HepG2 (cell line): ENCODE results near the gene ZNF425. TPM values are rescaled to one million over a fixed set of nuclear protein-coding genes. Genes with fewer than 3 reads are reported as not detected.

ENCODE experiments used
- ATAC-seq: fragments of 200-7000 bp; cut with Tn5 transposase; 3 replicates; pipeline ENCODE4 v1.9.1; 2020; ENCODE audit warnings: mild to moderate bottlenecking, moderate library complexity
- BruUV-seq: library from RNA; stranded (reverse); fragments of 400-500 nt; replicated peaks from 2 replicates; lab custom pipeline; 2021; lab: Mats Ljungman, UMichigan
- CTCF ChIA-PET: fragments of 300-600 bp; formaldehyde crosslinking; extraction: SDS; loops from one replicate; lab custom pipeline; 2021; ENCODE audit warnings: low total read pairs, inconsistent platforms, low intra/inter-chr PET ratio; lab: Yijun Ruan, JAX
- POLR2A ChIA-PET: fragments of 350-600 bp; sonication (Branson Sonifier 250); formaldehyde crosslinking; loops from one replicate; lab custom pipeline; 2020; ENCODE audit warnings: antibody characterized with exemption, inconsistent platforms; lab: Yijun Ruan, JAX
- DNase-seq: peaks from one replicate; pipeline ENCODE4 v3.0.0-alpha.2; 2015; ENCODE audit warnings: low spot score
- FAIRE-seq: peaks from 3 replicates; lab custom pipeline; 2011; peaks lifted over from hg19 to GRCh38; lab: Jason Lieb, UNC
- H2AFZ ChIP-seq: one replicate; pipeline ENCODE4 v1.6.1; 2011; ENCODE audit warnings: low read length, inconsistent platforms
- H3K27ac ChIP-seq: fragments of 300-600 bp; 3 replicates; pipeline ENCODE4 v1.8.0; 2011; ENCODE audit warnings: mixed run types, mild to moderate bottlenecking, mixed read lengths, low read length, inconsistent platforms; ENCODE audit not compliant: insufficient read depth; ENCODE audit errors: extremely low read length
- H3K27me3 ChIP-seq, 2 experiments: fragments of 200-600 bp in 1 of 2; 2 replicates in 1 of 2; 3 replicates in 1 of 2; pipeline versions ENCODE4 v1.6.0 to v1.8.0; 2011; ENCODE audit warnings: low read length in 2 of 2, mild to moderate bottlenecking in 2 of 2, moderate library complexity in 2 of 2, inconsistent platforms in 1 of 2; ENCODE audit not compliant: insufficient read depth in 2 of 2, control insufficient read depth in 1 of 2
- H3K36me3 ChIP-seq, 2 experiments: fragments of 200-600 bp in 1 of 2; replicated peaks in 1 of 2; 2 replicates in 1 of 2; 3 replicates in 1 of 2; pipeline versions ENCODE4 v1.5.1 to v1.8.0; 2011; ENCODE audit warnings: low read length in 2 of 2, inconsistent platforms in 1 of 2; ENCODE audit not compliant: insufficient read depth in 2 of 2, control insufficient read depth in 1 of 2
- H3K4me1 ChIP-seq: 2 replicates; pipeline ENCODE4 v1.5.1; 2012; ENCODE audit warnings: low read length, inconsistent platforms; ENCODE audit not compliant: insufficient read depth
- H3K4me2 ChIP-seq: 2 replicates; pipeline ENCODE4 v1.6.0; 2011; ENCODE audit warnings: low read depth, low read length, inconsistent platforms
- H3K4me3 ChIP-seq, 3 experiments: fragments of 200-600 bp in 1 of 3; sonication (generic), shearing (Covaris generic) in 1 of 3; replicated peaks in 1 of 3; 2 replicates each; pipeline ENCODE4 v1.5.1; 2011 to 2016; ENCODE audit warnings: low read length in 3 of 3, inconsistent platforms in 2 of 3, low read depth in 2 of 3, mild to moderate bottlenecking in 2 of 3, control low read depth in 1 of 3, mixed read lengths in 1 of 3; ENCODE audit not compliant: insufficient read depth in 1 of 3
- H3K79me2 ChIP-seq: one replicate; pipeline ENCODE4 v1.6.1; 2011; ENCODE audit warnings: low read length, inconsistent platforms; ENCODE audit not compliant: insufficient read depth
- H3K9ac ChIP-seq: 2 replicates; pipeline ENCODE4 v1.6.0; 2011; ENCODE audit warnings: mild to moderate bottlenecking, low read depth, low read length, inconsistent platforms; ENCODE audit not compliant: insufficient read depth
- H3K9me3 ChIP-seq: 2 replicates; pipeline ENCODE4 v1.5.1; 2012; ENCODE audit warnings: mild to moderate bottlenecking, low read length
- H4K20me1 ChIP-seq: 2 replicates; pipeline ENCODE4 v1.6.0; 2011; ENCODE audit warnings: inconsistent platforms, mild to moderate bottlenecking, low read length, moderate library complexity; ENCODE audit not compliant: insufficient read depth
- HNRNPL ChIP-seq: fragments of 200-400 bp; formaldehyde crosslinking; IDR thresholded peaks from 2 replicates; pipeline ENCODE4 v1.6.1; 2017; ENCODE audit warnings: mild to moderate bottlenecking, low read depth, low read length
- HOXA3 ChIP-seq: sonication (generic); formaldehyde crosslinking; IDR thresholded peaks from 2 replicates; pipeline ENCODE4 v1.5.0; 2020; ENCODE audit warnings: missing genetic modification reagents
- JARID2 ChIP-seq: sonication (generic); formaldehyde crosslinking; IDR thresholded peaks from 2 replicates; pipeline ENCODE4 v1.8.1; 2023; ENCODE audit warnings: missing genetic modification reagents, inconsistent platforms; ENCODE audit not compliant: insufficient replicate concordance
- KAT8 ChIP-seq: IDR thresholded peaks from 2 replicates; pipeline ENCODE4 v1.6.1; 2016; ENCODE audit warnings: missing genetic modification reagents, missing compliant biosample characterization
- KDM4B ChIP-seq: sonication (generic); formaldehyde crosslinking; IDR thresholded peaks from 2 replicates; pipeline ENCODE4 v1.4.0; 2020; ENCODE audit warnings: missing genetic modification reagents
- KLF11 ChIP-seq: IDR thresholded peaks from 2 replicates; pipeline ENCODE4 v1.6.1; 2016; ENCODE audit warnings: missing compliant biosample characterization
- MAZ ChIP-seq, 2 experiments: sonication (generic) in 1 of 2; formaldehyde crosslinking in 1 of 2; IDR thresholded peaks; 2 replicates each; pipeline versions ENCODE4 v1.5.0 to v1.6.1; 2012 to 2020; ENCODE audit warnings: low read depth in 2 of 2, mild to moderate bottlenecking in 2 of 2, borderline replicate concordance in 1 of 2, improper control_type of control experiment in 1 of 2, low read length in 1 of 2, missing genetic modification reagents in 1 of 2, moderate library complexity in 1 of 2
- MBD4 ChIP-seq: IDR thresholded peaks from 2 replicates; pipeline ENCODE4 v1.6.1; 2012; ENCODE audit warnings: low read length, inconsistent platforms, borderline replicate concordance
- NFE2 ChIP-seq: sonication (generic); formaldehyde crosslinking; IDR thresholded peaks from 2 replicates; pipeline ENCODE4 v1.4.0; 2020; ENCODE audit warnings: missing genetic modification reagents
- TCF7L2 ChIP-seq: IDR thresholded peaks from 2 replicates; pipeline ENCODE4 v1.6.1; 2011; ENCODE audit warnings: mild to moderate bottlenecking, low read depth, low read length, moderate library complexity
- ZFYVE20 ChIP-seq: sonication (generic); formaldehyde crosslinking; IDR thresholded peaks from 2 replicates; pipeline ENCODE4 v1.8.0; 2023; ENCODE audit warnings: low read depth, mild to moderate bottlenecking, moderate library complexity, missing genetic modification reagents, borderline replicate concordance
- ZMAT3 ChIP-seq: sonication (generic); formaldehyde crosslinking; conservative IDR thresholded peaks from 2 replicates; pipeline ENCODE4 v1.7.0; 2021; ENCODE audit warnings: missing genetic modification reagents
- ZMYM4 ChIP-seq: sonication (generic); formaldehyde crosslinking; IDR thresholded peaks from 2 replicates; pipeline ENCODE4 v1.8.1; 2023; ENCODE audit warnings: mild to moderate bottlenecking, missing genetic modification reagents
- ZNF10 ChIP-seq: sonication (generic); formaldehyde crosslinking; IDR thresholded peaks from 2 replicates; pipeline ENCODE4 v1.4.0; 2020; ENCODE audit warnings: mild to moderate bottlenecking, low read depth, missing genetic modification reagents, borderline replicate concordance
- ZNF180 ChIP-seq: sonication (generic); formaldehyde crosslinking; IDR thresholded peaks from 2 replicates; pipeline ENCODE4 v1.4.0; 2020; ENCODE audit warnings: low read depth, missing genetic modification reagents, borderline replicate concordance
- ZNF205 ChIP-seq: IDR thresholded peaks from 2 replicates; pipeline ENCODE4 v1.6.1; 2018; ENCODE audit warnings: missing biosample characterization, missing genetic modification reagents
- ZNF207 ChIP-seq: fragments of 450-650 bp; IDR thresholded peaks from 2 replicates; pipeline ENCODE4 v1.6.1; 2016; ENCODE audit warnings: antibody characterized with exemption, borderline replicate concordance
- ZNF557 ChIP-seq: sonication (generic); formaldehyde crosslinking; IDR thresholded peaks from 2 replicates; pipeline ENCODE4 v1.4.0; 2020; ENCODE audit warnings: missing genetic modification reagents
- ZNF569 ChIP-seq: sonication (generic); formaldehyde crosslinking; IDR thresholded peaks from 2 replicates; pipeline ENCODE4 v1.5.0; 2020; ENCODE audit warnings: mild to moderate bottlenecking, missing genetic modification reagents, moderate library complexity, borderline replicate concordance
- ZNF619 ChIP-seq: sonication (generic); formaldehyde crosslinking; IDR thresholded peaks from 2 replicates; pipeline ENCODE4 v1.4.0; 2020; ENCODE audit warnings: mild to moderate bottlenecking, missing genetic modification reagents
- WGBS: methylation state at CpG from one replicate; pipeline ENCODE4 v1.1.6; 2017; ENCODE audit warnings: low lambda C conversion rate; 5-methylcytosine and 5-hydroxymethylcytosine counted together
- in situ Hi-C: cut with HindIII; loops from 2 replicates; pipeline ENCODE4 v1.10.0; 2017; ENCODE audit warnings: low pct_unique_long_range_greater_than_20kb; ENCODE audit not compliant: extremely low pct_ligation_motif_present
- intact Hi-C: fragments of 100-400 bp; cut with micrococcal nuclease; formaldehyde crosslinking; loops from one replicate; pipeline ENCODE4 v1.10.0; 2022; ENCODE audit not compliant: unreplicated experiment
- polyA plus RNA-seq, 8 experiments: library from polyadenylated mRNA; depleted of rRNA in 3 of 8; stranded (reverse) in 7 of 8; unstranded in 1 of 8; fragments of >200 nt; fragmentation: Illumina TruSeq in 4 of 8; extraction: Trizol in 4 of 8; gene quantifications; 2 replicates each; pipeline versions ENCODE4 v1.2.1 to v1.2.3, GENCODE V29; 2011 to 2016; ENCODE audit warnings: low read depth in 4 of 8, missing spikeins in 1 of 8, mixed read lengths in 1 of 8; ENCODE audit not compliant: insufficient read depth in 1 of 8
- total RNA-seq, 5 experiments: library from RNA; depleted of rRNA; stranded (reverse); fragments of >200 nt; fragmentation: Illumina TruSeq; extraction: Trizol; gene quantifications; 2 replicates each; pipeline ENCODE4 v1.2.3, GENCODE V29; 2016; ENCODE audit warnings: low read depth in 1 of 5
- TF ChIP-seq, protein P1 (sequence below): sonication (generic); formaldehyde crosslinking; IDR thresholded peaks from 2 replicates; pipeline ENCODE4 v1.4.0; 2020; ENCODE audit warnings: mild to moderate bottlenecking, missing genetic modification reagents

ZNF425 gene
- total and polyA plus RNA-seq, 2 of the 13 experiments (the other 11 are each of a cell fraction or from before 2014, with no cell fraction given), result 0.51 to 1.1 TPM

DNA sequence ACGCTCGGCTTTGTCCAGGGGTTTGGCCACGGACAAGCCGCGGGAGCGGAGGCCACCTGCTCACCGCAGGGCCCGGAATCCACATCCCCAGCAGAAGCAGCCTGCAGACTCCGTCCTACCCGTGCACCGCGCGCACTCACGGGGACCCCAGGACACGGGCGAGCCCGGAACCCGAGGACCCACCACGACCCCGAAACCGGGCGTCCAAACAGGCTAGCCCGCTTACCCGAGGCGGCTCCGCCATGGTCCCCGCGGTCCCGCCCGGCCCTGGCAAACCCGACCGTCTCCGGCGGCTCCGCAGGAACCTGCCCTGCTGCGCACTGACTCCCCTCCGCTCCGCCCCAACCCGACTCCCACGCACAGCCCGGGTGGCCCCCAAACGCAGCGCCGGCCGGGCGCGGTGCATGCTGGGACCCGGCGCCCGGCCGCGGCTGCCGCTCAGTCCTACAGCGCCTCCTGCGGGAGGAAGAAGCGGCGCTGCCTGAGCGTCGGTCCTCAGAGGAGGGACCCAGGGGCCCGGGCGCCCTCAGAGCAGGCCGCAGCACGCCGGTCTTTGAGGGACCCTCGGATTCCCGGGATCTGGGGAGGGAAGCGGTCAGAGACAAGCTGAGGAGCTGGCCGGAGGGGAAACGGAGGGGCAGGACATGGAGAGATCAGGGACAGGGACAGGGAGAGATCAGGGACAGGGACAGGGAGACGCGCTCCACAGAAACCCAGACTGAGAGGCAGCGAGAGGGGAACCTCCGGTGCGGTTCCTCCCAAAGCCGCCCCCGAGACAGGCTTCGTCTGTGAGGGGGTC is 35.5 kb downstream of the ZNF425 start, which contains the start of gene ZNF786:
ZNF786 (minus strand) TSS at position 322 of the 799 bp plus-strand sequence; CDS start at position 244, 78 bp downstream.
- POLR2A ChIA-PET, result no interaction called here
- TF ChIP-seq ZMYM4 (CRISPR knock-in tag) (peak; percentile 93), ZNF207 (no peak), HNRNPL (0 out of 2 replicates have a peak, but pooled peaks have one; percentile 13), ZNF557 (no peak), TCF7L2 (no peak), ZNF180 (no peak; the same call in 1 of the 2 replicates), ZNF569 (CRISPR knock-in tag) (no peak), ZMAT3 (peak; percentile 96), NFE2 (CRISPR knock-in tag) (no peak), ZNF10 (CRISPR knock-in tag) (no peak), ZNF619 (CRISPR knock-in tag) (0 out of 2 replicates have a peak, but pooled peaks have one; percentile 5), JARID2 (CRISPR knock-in tag) (no peak), HOXA3 (peak; percentile 82), KAT8 (CRISPR knock-in tag) (peak; percentile 82), ZFYVE20 (no peak; the same call in 1 of the 2 replicates), KLF11 (CRISPR knock-in tag) (no peak; the same call in 1 of the 2 replicates), KDM4B (CRISPR knock-in tag) (no peak; the same call in 1 of the 2 replicates), ZNF205 (CRISPR knock-in tag) (peak; percentile 64), MBD4 (no peak), MAZ (IDR thresholded peaks at IDR 0.05; ENCODE audit: borderline replicate concordance, low read depth, low read length) (peak; percentile 92; the same call in 1 of the 2 replicates), MAZ (CRISPR knock-in tag; IDR thresholded peaks at IDR 0.05; ENCODE audit: low read depth) (peak; percentile 85)
- TF ChIP-seq, protein P1, sequence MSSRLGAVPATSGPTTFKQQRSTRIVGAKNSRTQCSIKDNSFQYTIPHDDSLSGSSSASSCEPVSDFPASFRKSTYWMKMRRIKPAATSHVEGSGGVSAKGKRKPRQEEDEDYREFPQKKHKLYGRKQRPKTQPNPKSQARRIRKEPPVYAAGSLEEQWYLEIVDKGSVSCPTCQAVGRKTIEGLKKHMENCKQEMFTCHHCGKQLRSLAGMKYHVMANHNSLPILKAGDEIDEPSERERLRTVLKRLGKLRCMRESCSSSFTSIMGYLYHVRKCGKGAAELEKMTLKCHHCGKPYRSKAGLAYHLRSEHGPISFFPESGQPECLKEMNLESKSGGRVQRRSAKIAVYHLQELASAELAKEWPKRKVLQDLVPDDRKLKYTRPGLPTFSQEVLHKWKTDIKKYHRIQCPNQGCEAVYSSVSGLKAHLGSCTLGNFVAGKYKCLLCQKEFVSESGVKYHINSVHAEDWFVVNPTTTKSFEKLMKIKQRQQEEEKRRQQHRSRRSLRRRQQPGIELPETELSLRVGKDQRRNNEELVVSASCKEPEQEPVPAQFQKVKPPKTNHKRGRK (CRISPR knock-in tag), result no peak

More for the DNA sequence above, 35.5 kb downstream of the ZNF425 start, which contains the start of gene ZNF786:
- Histone ChIP-seq H3K9ac (peak within 1 kb of the TSS; percentile 89), H3K4me2 (peak within 1 kb of the TSS; percentile 98), H3K4me3 (peak within 1 kb of the TSS; percentile 73 to 97 (median 85)), H3K79me2 (peaks cover 8% of the 10 kb centered on the region), H3K36me3 (no peaks in the 10 kb centered on the region), H3K4me1 (peaks cover 25% of the 10 kb centered on the region), H3K27ac (peak within 1 kb of the TSS; percentile 86), H3K27me3 (no peaks in the 10 kb centered on the region; a peak in 1 of 5 replicates), H4K20me1 (no peaks in the 10 kb centered on the region), H2AFZ (peak within 1 kb of the TSS; percentile 97), H3K9me3 (no peaks in the 10 kb centered on the region)
- no TSS peak for BruUV-seq
- no peak for FAIRE-seq
- intact Hi-C loops, result loop anchor here (1.0 to 2.0 kb wide), 4 partner anchors 25 to 85 kb away; partner anchors contain the start of genes PDIA4 and ZNF425
- WGBS, result 3% methylated on average over 24 of the region's 77 CpGs
- in situ Hi-C loops, result no loop called here
- peak; percentile 80 for DNase-seq
- peak; percentile 91 for ATAC-seq
- CTCF ChIA-PET, result interaction anchor here (0.9 to 3.1 kb wide), 4 partner anchors 19 to 85 kb away, joined by 4 to 15 read pairs (median 8); partner anchors contain the start of genes ZNF398 and ZNF425
